ENCODE results near the gene PSMD3.

The PSMD3 gene

GRCh38 chr17:40032322-40033320 lies 52.0 kb downstream of the PSMD3 start:
- Histone ChIP-seq H3K9ac (ENCODE audit: low read length) (no peak overlapping the region), H3K27me3 (ENCODE audit: control insufficient read depth, insufficient read depth, low read length) (no peaks in the 10 kb centered on the region), H3K4me1 (ENCODE audit: control insufficient read depth, insufficient read depth, low read length) (peaks cover 13% of the 10 kb centered on the region), H3K27ac (ENCODE audit: low read depth, low read length) (peak overlapping the region; percentile 40), H3K4me3 (ENCODE audit: low read length) (no peak overlapping the region), H3K36me3 (ENCODE audit: control insufficient read depth, insufficient read depth, low read length) (peaks cover 27% of the 10 kb centered on the region)

DNA sequence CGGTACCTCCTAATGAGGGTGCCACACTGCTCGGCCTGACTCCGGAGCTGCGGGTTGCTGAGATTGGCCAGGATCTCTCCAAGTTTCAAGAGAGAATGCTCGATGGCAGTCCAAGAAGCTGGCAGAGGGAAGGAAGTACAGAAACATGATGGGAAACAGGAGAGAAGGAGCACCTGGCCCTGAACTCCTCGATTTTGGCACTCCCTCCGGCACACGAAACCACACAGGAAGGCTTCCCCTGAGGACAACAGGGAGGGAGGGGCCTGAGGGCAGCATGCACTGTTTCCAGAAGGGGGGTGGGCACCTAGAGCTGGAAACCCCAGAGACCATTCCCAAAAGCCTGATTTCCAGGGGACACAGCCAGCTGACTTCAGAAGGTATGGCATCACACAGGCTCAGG lies 52.7 kb downstream of the PSMD3 start:
- Histone ChIP-seq H3K4me1 (ENCODE audit: control insufficient read depth, insufficient read depth, low read length) (peaks cover 17% of the 10 kb centered on the region), H3K27me3 (ENCODE audit: control insufficient read depth, insufficient read depth, low read length) (no peaks in the 10 kb centered on the region), H3K36me3 (ENCODE audit: control insufficient read depth, insufficient read depth, low read length) (peaks cover 27% of the 10 kb centered on the region), H3K27ac (ENCODE audit: low read depth, low read length) (no peak overlapping the region), H3K4me3 (ENCODE audit: low read length) (no peak overlapping the region), H3K9ac (ENCODE audit: low read length) (no peak overlapping the region)

- Histone ChIP-seq H3K27me3 (ENCODE audit: control insufficient read depth, insufficient read depth, low read length) (no peaks in the 10 kb centered on the region), H3K9ac (ENCODE audit: low read length) (no peak overlapping the region), H3K27ac (ENCODE audit: low read depth, low read length) (peak overlapping the region; percentile 17), H3K4me1 (ENCODE audit: control insufficient read depth, insufficient read depth, low read length) (peaks cover 21% of the 10 kb centered on the region), H3K4me3 (ENCODE audit: low read length) (no peak overlapping the region), H3K36me3 (ENCODE audit: control insufficient read depth, insufficient read depth, low read length) (peaks cover 20% of the 10 kb centered on the region)
Observed at GRCh38 chr17:40034426-40035161, 54.0 kb downstream of the PSMD3 start.

DNA sequence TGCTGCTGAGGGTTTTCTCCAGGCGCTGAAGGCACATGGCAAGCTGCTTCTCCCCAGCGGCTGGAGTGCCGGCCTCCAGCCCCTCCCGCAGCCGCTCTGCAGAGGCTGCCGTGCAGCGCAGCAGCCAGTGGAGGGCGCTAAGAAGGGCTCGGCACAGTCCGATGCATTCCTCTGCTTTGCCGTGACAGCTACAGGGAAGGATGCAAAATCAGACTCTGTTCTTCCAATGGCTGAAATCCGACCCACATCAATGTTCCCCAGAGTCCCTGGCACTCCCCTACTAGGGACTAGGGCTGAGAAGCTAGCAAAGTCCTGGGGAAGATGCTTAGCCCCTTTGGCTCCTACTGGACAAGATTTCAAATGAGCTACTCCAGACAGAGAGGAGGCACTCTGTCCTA lies 54.6 kb downstream of the PSMD3 start:
- Histone ChIP-seq H3K27ac (ENCODE audit: low read depth, low read length) (no peak overlapping the region), H3K4me3 (ENCODE audit: low read length) (no peak overlapping the region), H3K27me3 (ENCODE audit: control insufficient read depth, insufficient read depth, low read length) (no peaks in the 10 kb centered on the region), H3K4me1 (ENCODE audit: control insufficient read depth, insufficient read depth, low read length) (peaks cover 21% of the 10 kb centered on the region), H3K36me3 (ENCODE audit: control insufficient read depth, insufficient read depth, low read length) (peaks cover 18% of the 10 kb centered on the region), H3K9ac (ENCODE audit: low read length) (no peak overlapping the region)

DNA sequence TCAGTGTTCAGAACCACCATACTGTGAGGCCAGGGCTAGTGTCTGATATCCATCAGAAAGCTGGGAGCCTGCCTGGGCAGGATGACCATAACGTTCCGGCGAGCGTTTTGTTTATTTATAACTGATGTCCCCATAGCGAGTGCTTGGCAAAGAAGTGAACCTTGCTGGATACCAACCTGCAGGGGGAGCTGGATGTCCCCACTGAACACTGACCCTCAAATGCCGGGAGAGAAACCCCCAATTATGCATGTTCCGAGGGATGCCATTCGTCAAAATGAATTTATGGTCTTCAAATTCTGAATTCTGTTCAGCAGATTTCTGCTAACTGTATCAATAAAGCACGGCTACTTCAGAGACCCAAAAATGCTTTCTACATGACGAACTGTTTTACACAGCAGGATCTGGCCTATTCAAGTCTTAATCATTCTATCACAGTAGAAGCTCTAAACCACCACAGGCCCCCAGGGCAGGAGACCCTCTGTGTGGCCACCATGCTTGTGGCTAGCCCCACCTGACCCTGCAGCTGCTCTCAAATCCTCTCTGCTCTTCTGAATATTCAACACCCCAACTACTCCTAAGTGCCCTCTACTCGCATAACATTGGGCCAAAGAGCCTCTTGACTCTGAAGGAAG lies 58.4 kb downstream of the PSMD3 start:
- H3K9ac ChIP-seq (ENCODE audit: low read length), result no peak overlapping the region
- H3K27me3 ChIP-seq (ENCODE audit: control insufficient read depth, insufficient read depth, low read length), result no peaks in the 10 kb centered on the region
- H3K27ac ChIP-seq (ENCODE audit: low read depth, low read length), result peak overlapping the region; percentile 79
- H3K4me3 ChIP-seq (ENCODE audit: low read length), result peak overlapping the region; percentile 6
- peaks cover 21% of the 10 kb centered on the region for H3K4me1 ChIP-seq (ENCODE audit: control insufficient read depth, insufficient read depth, low read length)
- peaks cover 3% of the 10 kb centered on the region for H3K36me3 ChIP-seq (ENCODE audit: control insufficient read depth, insufficient read depth, low read length)

DNA sequence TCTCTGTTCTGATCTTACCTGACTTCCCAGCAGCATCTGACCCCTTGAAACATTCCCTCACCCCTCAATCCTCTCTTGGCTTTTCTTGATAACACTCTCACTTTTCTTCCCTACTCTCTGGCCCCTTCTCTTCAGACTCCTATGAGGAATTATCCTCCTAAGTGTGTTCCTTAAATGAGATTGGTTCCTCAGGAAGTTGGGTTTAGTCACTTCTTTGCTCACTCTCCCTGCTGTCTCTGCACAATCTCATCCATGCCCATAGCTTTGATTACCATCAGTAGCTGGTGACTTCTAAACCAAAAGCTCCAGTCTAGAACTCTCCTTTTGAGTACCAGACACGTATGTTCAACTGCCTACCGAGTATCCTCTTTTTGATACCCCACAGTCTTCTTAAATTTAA lies 60.6 kb downstream of the PSMD3 start:
- no peaks in the 10 kb centered on the region for H3K27me3 ChIP-seq (ENCODE audit: control insufficient read depth, insufficient read depth, low read length)
- no peak overlapping the region for H3K4me3 ChIP-seq (ENCODE audit: low read length)
- H3K4me1 ChIP-seq (ENCODE audit: control insufficient read depth, insufficient read depth, low read length), result peaks cover 8% of the 10 kb centered on the region
- H3K9ac ChIP-seq (ENCODE audit: low read length), result no peak overlapping the region
- H3K27ac ChIP-seq (ENCODE audit: low read depth, low read length), result no peak overlapping the region
- no peaks in the 10 kb centered on the region for H3K36me3 ChIP-seq (ENCODE audit: control insufficient read depth, insufficient read depth, low read length)
